Tibial nerve (tissue), 3 donors: ENCODE measurements around the gene RCOR1.

Experiments used
- CTCF ChIP-seq, 5 experiments: fragments of 200-600 bp in 3 of 5; fragments of 450-650 bp in 2 of 5; sonication (generic) in 3 of 5; IDR thresholded peaks; one replicate each; pipeline ENCODE4 v1.5.1; 2016 to 2019; ENCODE audit warnings: antibody characterized with exemption in 5 of 5, mild to moderate bottlenecking in 3 of 5, moderate library complexity in 2 of 5
- POLR2A ChIP-seq, 2 donors: fragments of 450-650 bp; IDR thresholded peaks; one replicate each; pipeline ENCODE4 v1.6.1; 2017; ENCODE audit warnings: antibody characterized with exemption in 2 of 2, mild to moderate bottlenecking in 2 of 2, moderate library complexity in 2 of 2

- TF ChIP-seq CTCF (IDR thresholded peaks at IDR 0.05) (no peak), POLR2A (IDR thresholded peaks at IDR 0.05) (no peak)
These were observed 29.9 kb downstream of the RCOR1 start for GRCh38 chr14:102622262-102622885.
